Stimulated activated CD4-positive, alpha-beta T cell treated with anti-CD3 and anti-CD28 coated beads, Interleukin-1b, Interleukin-23, amount 100 ng/mL, for 48 hours (primary cell): ENCODE data around the gene GJC1.

Experiments used
- DNase-seq: peaks from one replicate; pipeline ENCODE4 v3.0.0-alpha.2; 2020

Gene GJC1

DNA sequence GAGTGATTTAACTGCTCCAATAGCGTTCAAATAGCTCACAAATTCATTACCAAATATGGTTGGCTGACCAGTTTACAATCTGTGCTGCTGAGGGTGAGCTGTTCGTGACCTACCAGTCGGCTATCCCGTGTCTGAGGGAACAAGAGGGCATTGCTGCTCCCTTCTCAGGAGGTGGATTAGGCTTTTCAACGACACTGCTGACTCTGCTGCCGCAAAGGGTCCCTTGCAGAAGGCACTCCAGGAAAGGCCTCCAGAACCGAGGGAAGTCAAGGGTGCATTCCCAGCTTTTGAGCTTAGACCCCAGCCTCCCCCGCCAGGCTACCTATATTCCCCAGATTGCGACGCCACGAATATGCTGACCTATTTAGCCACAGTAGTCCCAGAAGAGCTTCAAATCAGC, 32.3 kb downstream of the GJC1 start:
- DNase-seq, result no peak

DNA sequence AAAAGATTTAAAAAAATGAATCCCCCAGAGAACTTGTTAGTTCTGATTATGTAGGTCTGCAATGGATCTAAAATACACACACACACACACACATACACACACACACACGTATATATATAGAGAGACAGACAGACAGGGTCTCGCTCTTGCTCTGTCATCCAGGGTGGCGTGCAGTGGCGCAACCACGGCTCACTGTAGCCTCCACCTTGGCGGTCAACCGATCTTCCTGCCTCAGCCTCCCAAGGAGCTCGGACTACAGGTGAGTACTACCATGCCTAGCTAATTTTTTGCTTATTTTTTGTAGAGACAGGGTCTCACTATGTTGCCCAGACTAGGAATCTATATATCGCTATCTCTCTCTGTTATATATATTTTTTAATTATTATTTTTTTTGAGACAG, 33.4 kb downstream of the GJC1 start:
- DNase-seq, result no peak

DNA sequence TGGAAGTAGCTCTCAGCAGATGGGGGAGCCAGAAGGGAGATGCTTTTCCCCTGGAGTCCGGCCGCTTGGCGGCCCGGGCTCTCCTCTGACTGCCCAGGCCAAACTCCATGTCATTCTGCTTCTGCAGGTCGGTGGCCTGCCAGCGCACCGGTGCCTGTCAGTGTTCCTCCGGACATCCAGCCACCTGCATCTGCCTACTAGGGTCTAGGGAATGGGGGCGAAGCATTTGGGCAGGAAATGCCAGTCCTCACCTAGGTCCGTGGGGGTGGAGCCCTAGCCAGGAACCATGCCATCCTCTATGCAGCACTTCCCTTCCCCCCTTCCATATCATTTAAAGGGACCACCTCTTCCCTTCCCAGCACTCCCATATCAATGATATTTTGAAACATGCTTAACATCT, 34.2 kb downstream of the GJC1 start:
- DNase-seq, result no peak

- DNase-seq, result no peak
Measured at GRCh38 chr17:44795421-44795820, 34.7 kb downstream of the GJC1 start.

GRCh38 chr17:44794851-44795413, 35.2 kb downstream of the GJC1 start:
- no peak for DNase-seq

GRCh38 chr17:44793885-44794842, 35.9 kb downstream of the GJC1 start:
- DNase-seq, result no peak

GRCh38 chr17:44792276-44792675, 37.8 kb downstream of the GJC1 start:
- no peak for DNase-seq

DNA sequence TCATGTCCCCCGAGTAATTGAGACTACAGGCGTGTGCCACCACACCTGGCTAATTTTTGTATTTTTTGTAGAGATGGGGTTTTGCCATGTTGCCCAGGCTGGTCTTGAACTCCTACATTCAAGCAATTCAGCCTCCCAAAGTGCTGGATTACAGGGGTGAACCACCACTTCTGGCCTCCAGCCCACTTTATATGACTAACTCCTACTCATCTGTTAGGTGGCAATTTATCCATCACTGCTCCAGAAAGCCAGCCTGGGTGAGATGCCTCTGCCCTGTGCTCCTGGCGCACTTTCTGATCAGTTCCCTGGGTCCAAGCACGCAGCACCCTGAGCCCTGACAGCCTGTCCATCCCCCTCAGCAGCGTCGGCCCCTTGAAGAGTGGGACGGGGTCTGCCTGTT, 41.9 kb downstream of the GJC1 start:
- DNase-seq, result no peak

GRCh38 chr17:44787271-44787940, 42.7 kb downstream of the GJC1 start:
- no peak for DNase-seq

- DNase-seq, result no peak
Measured at GRCh38 chr17:44786551-44787081, 43.5 kb downstream of the GJC1 start.

DNA sequence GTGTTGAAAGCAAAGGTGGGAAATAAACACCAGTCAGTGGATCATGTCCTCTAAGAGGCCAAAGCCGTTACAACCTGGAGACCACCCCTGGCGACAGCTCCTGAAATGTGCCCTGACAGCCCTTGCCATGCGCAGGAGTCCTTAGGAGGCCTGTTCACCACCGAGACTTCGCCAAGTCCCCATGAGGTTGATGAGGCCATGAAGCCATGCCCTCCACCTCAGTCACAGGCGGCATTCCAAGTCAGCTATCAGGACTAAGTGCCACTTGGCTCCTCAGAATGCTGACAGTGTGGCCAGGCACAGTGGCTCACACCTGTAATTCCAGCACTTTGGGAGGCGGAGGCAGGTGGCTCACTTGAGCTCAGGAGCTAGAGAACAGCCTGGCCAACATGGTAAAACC, 44.2 kb downstream of the GJC1 start:
- DNase-seq, result no peak

GRCh38 chr17:44782326-44782850, 47.7 kb downstream of the GJC1 start:
- DNase-seq, result no peak

DNA sequence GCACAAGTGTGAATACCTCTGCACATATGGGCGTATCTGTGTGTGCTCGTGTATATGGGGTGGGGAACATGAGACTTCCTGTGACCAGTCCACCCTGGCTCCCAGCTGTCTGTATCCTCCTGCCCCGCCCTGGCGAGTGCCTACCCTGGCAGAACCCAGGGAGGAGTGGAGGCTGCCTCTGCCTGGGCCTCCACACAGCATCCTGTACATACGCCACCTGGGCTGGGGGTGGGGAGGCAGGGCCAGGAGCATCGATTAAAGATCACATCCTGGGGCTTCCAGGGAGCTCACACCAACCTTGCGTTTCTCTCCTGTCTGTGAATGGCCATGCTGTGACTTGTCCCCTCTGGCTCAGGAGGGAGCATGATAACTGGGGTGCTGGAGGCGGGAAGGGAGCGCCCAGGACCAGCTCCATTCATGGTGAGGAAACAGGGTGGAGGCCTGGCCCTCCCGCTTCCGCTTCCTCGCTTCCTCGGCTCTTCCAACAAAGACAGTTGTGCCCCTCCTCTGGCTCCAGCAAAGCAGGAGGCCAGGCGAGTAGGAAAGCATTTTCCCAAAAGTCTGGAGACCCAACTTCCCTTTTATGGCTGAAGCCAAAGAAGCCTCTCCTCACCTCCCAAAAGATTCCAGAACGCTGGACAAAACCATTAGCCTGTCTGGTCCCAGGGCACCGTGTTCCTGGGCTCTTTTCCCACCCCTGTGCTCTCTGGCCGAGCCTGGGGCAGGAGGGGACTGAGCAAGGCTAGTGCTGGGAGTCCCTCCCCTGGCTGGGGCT, 48.3 kb downstream of the GJC1 start:
- no peak for DNase-seq

GRCh38 chr17:44780845-44781480, 49.1 kb downstream of the GJC1 start:
- DNase-seq, result no peak

GRCh38 chr17:44780161-44780560, 49.9 kb downstream of the GJC1 start:
- DNase-seq, result no peak

DNA sequence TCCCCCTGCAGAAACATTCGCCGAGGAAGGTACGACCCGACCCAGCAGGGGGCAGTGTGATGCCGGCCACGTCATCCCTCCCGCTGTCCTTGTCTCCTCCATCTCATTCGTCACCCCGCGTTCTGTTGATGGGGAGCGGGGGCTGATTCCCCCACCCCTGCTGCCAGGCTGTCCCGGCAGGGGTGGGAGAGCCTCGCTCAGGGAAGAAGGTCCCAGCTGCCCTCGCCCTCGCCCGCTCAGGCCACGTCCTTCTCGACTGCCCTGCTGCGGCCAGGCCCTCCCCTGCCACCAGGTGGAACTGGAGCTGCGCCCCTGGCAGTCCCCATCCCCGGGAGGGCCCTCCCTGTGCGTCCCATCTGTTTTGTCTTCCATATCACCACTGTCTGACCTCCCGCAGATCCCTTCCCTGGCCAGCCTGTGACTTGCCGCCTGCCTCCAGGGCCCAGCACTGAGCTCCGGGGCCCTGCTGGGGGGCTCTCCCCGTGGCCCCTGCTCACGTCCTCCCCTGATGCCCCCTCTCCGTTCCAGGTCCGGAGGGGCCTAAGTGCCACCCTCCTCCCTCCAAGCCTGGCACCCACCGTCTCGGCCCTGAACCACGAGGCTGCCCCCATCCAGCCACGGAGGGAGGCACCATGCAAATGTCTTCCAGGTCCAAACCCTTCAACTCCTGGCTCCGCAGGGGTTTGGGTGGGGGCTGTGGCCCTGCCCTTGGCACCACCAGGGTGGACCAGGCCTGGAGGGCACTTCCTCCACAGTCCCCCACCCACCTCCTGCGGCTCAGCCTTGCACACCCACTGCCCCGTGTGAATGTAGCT, 50.7 kb downstream of the GJC1 start:
- peak; percentile 81 for DNase-seq

DNA sequence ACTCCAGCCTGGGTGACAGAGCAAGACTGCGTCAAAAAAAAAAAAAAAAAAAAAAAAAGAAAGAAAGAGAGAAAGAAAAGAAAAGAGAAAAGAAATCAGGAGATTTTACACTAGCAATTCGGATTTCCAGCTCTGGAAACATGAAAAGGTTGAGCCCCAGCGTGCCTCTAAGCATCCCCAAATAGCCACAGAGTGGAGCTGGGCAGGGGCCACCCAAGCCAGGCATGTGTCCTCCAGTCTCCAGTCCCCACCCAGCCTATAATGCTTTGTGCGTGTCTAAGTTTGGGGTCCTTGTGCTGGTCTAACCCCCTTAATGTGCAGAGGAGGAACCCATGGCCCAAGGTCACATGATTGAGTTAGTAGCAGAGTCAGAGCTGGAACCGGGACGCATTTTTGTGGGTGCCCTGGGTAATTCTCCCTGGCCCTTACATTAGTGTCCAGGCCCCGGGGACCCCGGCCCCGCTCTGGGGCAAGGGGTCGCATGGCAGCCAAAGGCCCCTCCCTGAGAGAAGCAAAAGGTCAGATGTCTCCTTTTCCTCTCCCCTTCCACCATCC, 51.4 kb downstream of the GJC1 start:
- no peak for DNase-seq

DNA sequence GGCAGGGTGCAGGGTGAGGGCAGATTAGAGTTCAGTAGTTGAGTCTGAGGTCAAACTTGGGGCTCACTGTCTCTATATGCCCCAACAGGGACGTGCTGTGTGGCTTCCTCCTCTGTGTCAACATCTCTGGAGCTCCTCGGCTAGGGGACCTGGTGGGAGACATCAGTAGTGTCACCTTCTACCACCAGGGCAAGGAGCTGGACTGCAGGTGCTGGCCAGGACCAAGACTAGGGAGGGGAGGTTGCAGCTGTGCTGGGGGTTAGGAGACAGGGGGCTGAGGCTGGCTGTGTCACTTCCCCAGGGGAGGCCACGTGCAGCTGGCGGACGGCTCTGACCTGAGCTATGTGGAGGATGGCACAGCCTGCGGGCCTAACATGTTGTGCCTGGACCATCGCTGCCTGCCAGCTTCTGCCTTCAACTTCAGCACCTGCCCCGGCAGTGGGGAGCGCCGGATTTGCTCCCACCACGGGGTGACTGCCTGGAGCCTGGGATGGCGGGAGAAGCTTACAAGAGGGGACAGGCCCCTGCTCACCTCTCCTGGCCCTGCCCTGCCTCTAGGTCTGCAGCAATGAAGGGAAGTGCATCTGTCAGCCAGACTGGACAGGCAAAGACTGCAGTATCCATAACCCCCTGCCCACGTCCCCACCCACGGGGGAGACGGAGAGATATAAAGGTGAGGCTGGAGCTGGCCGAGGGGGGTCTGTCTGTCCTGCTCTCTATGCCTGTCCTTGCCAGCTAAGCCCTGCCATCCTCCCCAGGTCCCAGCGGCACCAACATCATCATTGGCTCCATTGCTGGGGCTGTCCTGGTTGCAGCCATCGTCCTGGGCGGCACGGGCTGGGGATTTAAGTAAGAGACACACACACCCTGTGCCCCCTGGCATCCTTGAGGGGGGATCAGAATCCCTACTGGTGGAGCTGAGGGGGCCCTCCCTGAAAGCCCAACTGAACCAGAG, 52.4 kb downstream of the GJC1 start:
- no peak for DNase-seq

GRCh38 chr17:44776628-44777393, 53.3 kb downstream of the GJC1 start:
- no peak for DNase-seq
